ENCODE results near the gene ARID1B. TPM values are rescaled to one million over a fixed set of nuclear protein-coding genes. Genes with fewer than 3 reads are reported as not detected.

ARID1B gene
- total RNA-seq, 1 experiment from 2014 or later, result 58.8 TPM

DNA sequence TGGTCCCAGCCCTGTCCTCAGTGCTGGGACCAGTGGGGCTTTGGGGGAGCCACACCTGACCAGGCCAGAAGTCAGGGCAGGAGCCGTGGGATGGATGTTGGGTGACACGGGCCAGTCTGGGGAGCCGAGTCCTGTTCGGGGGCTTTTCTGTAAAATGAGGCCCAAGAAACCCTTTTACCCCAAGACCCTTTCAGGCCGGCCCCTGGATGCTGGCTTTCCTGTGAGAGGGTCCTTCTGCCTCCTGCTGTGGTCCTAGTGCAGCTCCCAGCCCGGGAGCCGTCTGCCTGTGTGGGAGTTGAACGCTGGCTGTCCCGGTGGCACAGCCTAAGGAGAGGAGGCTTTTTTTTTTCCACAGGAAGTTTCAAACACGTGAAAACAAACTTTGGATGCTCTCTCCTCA, 422.9 kb downstream of the ARID1B start:
- peaks cover 21% of the 10 kb centered on the region for H3K36me3 Mint-ChIP-seq (ENCODE audit: insufficient read depth, unreplicated experiment)

DNA sequence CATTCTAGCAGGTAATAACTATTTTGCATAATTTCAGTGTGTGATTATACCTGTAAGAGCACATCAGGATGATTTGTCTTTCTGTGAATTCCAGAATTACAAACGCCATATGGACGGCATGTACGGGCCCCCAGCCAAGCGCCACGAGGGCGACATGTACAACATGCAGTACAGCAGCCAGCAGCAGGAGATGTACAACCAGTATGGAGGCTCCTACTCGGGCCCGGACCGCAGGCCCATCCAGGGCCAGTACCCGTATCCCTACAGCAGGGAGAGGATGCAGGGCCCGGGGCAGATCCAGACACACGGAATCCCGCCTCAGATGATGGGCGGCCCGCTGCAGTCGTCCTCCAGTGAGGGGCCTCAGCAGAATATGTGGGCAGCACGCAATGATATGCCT, 423.4 kb downstream of the ARID1B start:
- TF ChIP-seq, protein P1, sequence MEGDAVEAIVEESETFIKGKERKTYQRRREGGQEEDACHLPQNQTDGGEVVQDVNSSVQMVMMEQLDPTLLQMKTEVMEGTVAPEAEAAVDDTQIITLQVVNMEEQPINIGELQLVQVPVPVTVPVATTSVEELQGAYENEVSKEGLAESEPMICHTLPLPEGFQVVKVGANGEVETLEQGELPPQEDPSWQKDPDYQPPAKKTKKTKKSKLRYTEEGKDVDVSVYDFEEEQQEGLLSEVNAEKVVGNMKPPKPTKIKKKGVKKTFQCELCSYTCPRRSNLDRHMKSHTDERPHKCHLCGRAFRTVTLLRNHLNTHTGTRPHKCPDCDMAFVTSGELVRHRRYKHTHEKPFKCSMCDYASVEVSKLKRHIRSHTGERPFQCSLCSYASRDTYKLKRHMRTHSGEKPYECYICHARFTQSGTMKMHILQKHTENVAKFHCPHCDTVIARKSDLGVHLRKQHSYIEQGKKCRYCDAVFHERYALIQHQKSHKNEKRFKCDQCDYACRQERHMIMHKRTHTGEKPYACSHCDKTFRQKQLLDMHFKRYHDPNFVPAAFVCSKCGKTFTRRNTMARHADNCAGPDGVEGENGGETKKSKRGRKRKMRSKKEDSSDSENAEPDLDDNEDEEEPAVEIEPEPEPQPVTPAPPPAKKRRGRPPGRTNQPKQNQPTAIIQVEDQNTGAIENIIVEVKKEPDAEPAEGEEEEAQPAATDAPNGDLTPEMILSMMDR (IDR thresholded peaks at IDR 0.05; ENCODE audit: insufficient read depth in 1 of 2, low read depth in 1 of 2, low read length in 1 of 2, severe bottlenecking in 1 of 2, unreplicated experiment in 1 of 2), result no peak
- intact Hi-C loops (cut with micrococcal nuclease; ENCODE audit: unreplicated experiment), result no loop called here
- Mint-ChIP-seq H3K4me1 (ENCODE audit: low read depth, unreplicated experiment) (no peaks in the 10 kb centered on the region), H3K27me3 (ENCODE audit: insufficient read depth, unreplicated experiment) (no peaks in the 10 kb centered on the region), H3K4me3 (ENCODE audit: unreplicated experiment) (no peak overlapping the region), H3K9me3 (ENCODE audit: unreplicated experiment) (no peaks in the 10 kb centered on the region), H3K36me3 (ENCODE audit: insufficient read depth, unreplicated experiment) (peaks cover 21% of the 10 kb centered on the region), H3K27ac (ENCODE audit: unreplicated experiment) (no peak overlapping the region)
- no TSS peak for BruUV-seq (replicated peaks)
- no peak overlapping the region for H3K4me3 ChIP-seq (ENCODE audit: low read depth, low read length)
- no peaks in the 10 kb centered on the region for H3K36me3 ChIP-seq (ENCODE audit: control insufficient read depth, insufficient read depth, low read length)
- no peak for DNase-seq
- CTCF ChIA-PET, result no interaction called here
- H3K27me3 ChIP-seq (replicated peaks; ENCODE audit: control insufficient read depth, insufficient read depth, low read length), result no peaks in the 10 kb centered on the region
- H3K4me1 ChIP-seq, result no peaks in the 10 kb centered on the region
- H3K9me3 ChIP-seq, result no peaks in the 10 kb centered on the region
- POLR2A ChIA-PET, result no interaction called here

More for the DNA sequence above, 422.9 kb downstream of the ARID1B start:
- Histone ChIP-seq H3K9me3 (no peaks in the 10 kb centered on the region), H3K4me3 (ENCODE audit: low read depth, low read length) (no peak overlapping the region), H3K4me1 (no peaks in the 10 kb centered on the region), H3K36me3 (ENCODE audit: control insufficient read depth, insufficient read depth, low read length) (no peaks in the 10 kb centered on the region), H3K27me3 (replicated peaks; ENCODE audit: control insufficient read depth, insufficient read depth, low read length) (no peaks in the 10 kb centered on the region)
- Mint-ChIP-seq H3K9me3 (ENCODE audit: unreplicated experiment) (no peaks in the 10 kb centered on the region), H3K27me3 (ENCODE audit: insufficient read depth, unreplicated experiment) (no peaks in the 10 kb centered on the region), H3K4me3 (ENCODE audit: unreplicated experiment) (no peak overlapping the region), H3K27ac (ENCODE audit: unreplicated experiment) (no peak overlapping the region), H3K4me1 (ENCODE audit: low read depth, unreplicated experiment) (no peaks in the 10 kb centered on the region)
- no TSS peak for BruUV-seq (replicated peaks)
- TF ChIP-seq, protein P1 (IDR thresholded peaks at IDR 0.05; ENCODE audit: insufficient read depth in 1 of 2, low read depth in 1 of 2, low read length in 1 of 2, severe bottlenecking in 1 of 2, unreplicated experiment in 1 of 2), result no peak
- ChIA-PET CTCF (no interaction called here), POLR2A (no interaction called here)
- intact Hi-C loops (cut with micrococcal nuclease; ENCODE audit: unreplicated experiment), result no loop called here
- DNase-seq, result no peak

DNA sequence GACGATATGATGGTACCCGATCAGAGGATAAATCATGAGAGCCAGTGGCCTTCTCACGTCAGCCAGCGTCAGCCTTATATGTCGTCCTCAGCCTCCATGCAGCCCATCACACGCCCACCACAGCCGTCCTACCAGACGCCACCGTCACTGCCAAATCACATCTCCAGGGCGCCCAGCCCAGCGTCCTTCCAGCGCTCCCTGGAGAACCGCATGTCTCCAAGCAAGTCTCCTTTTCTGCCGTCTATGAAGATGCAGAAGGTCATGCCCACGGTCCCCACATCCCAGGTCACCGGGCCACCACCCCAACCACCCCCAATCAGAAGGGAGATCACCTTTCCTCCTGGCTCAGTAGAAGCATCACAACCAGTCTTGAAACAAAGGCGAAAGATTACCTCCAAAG, 423.9 kb downstream of the ARID1B start:
- no peaks in the 10 kb centered on the region for H3K27me3 Mint-ChIP-seq (ENCODE audit: insufficient read depth, unreplicated experiment)
- no peak overlapping the region for H3K4me3 ChIP-seq (ENCODE audit: low read depth, low read length)
- DNase-seq, result no peak
- intact Hi-C loops (cut with micrococcal nuclease; ENCODE audit: unreplicated experiment), result no loop called here
- H3K4me1 Mint-ChIP-seq (ENCODE audit: low read depth, unreplicated experiment), result no peaks in the 10 kb centered on the region
- TF ChIP-seq, protein P1 (IDR thresholded peaks at IDR 0.05; ENCODE audit: insufficient read depth in 1 of 2, low read depth in 1 of 2, low read length in 1 of 2, severe bottlenecking in 1 of 2, unreplicated experiment in 1 of 2), result no peak
- no peaks in the 10 kb centered on the region for H3K27me3 ChIP-seq (replicated peaks; ENCODE audit: control insufficient read depth, insufficient read depth, low read length)
- POLR2A ChIA-PET, result no interaction called here
- peaks cover 24% of the 10 kb centered on the region for H3K36me3 Mint-ChIP-seq (ENCODE audit: insufficient read depth, unreplicated experiment)
- H3K36me3 ChIP-seq (ENCODE audit: control insufficient read depth, insufficient read depth, low read length), result no peaks in the 10 kb centered on the region
- H3K4me3 Mint-ChIP-seq (ENCODE audit: unreplicated experiment), result no peak overlapping the region
- CTCF ChIA-PET, result no interaction called here
- H3K9me3 Mint-ChIP-seq (ENCODE audit: unreplicated experiment), result no peaks in the 10 kb centered on the region
- no peaks in the 10 kb centered on the region for H3K4me1 ChIP-seq
- BruUV-seq (replicated peaks), result no TSS peak
- H3K27ac Mint-ChIP-seq (ENCODE audit: unreplicated experiment), result no peak overlapping the region
- no peaks in the 10 kb centered on the region for H3K9me3 ChIP-seq

Measured in Caco-2 (cell line).